GM13977 (cell line): Measurements from ENCODE around the gene UAP1L1.

Experiments
- DNase-seq: peaks from one replicate; pipeline ENCODE4 v3.0.0; 2012; ENCODE audit warnings: low spot score
- in situ Hi-C: fragments of 300-500 bp; cut with MboI; formaldehyde crosslinking; loops from one replicate; pipeline ENCODE4 v1.12.0; 2022; ENCODE audit warnings: low sequenced_read_pairs, low pct_unique_long_range_greater_than_20kb, mixed read lengths, inconsistent platforms; ENCODE audit not compliant: unreplicated experiment
- TF ChIP-seq, protein P1 (sequence below): IDR thresholded peaks from 2 replicates; pipeline ENCODE4 v1.5.1; 2012; ENCODE audit warnings: mild to moderate bottlenecking, control low read depth; ENCODE audit not compliant: insufficient read depth; ENCODE audit errors: extremely low read depth, missing control alignments

The UAP1L1 gene, protein sequence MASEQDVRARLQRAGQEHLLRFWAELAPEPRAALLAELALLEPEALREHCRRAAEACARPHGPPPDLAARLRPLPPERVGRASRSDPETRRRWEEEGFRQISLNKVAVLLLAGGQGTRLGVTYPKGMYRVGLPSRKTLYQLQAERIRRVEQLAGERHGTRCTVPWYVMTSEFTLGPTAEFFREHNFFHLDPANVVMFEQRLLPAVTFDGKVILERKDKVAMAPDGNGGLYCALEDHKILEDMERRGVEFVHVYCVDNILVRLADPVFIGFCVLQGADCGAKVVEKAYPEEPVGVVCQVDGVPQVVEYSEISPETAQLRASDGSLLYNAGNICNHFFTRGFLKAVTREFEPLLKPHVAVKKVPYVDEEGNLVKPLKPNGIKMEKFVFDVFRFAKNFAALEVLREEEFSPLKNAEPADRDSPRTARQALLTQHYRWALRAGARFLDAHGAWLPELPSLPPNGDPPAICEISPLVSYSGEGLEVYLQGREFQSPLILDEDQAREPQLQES

DNA sequence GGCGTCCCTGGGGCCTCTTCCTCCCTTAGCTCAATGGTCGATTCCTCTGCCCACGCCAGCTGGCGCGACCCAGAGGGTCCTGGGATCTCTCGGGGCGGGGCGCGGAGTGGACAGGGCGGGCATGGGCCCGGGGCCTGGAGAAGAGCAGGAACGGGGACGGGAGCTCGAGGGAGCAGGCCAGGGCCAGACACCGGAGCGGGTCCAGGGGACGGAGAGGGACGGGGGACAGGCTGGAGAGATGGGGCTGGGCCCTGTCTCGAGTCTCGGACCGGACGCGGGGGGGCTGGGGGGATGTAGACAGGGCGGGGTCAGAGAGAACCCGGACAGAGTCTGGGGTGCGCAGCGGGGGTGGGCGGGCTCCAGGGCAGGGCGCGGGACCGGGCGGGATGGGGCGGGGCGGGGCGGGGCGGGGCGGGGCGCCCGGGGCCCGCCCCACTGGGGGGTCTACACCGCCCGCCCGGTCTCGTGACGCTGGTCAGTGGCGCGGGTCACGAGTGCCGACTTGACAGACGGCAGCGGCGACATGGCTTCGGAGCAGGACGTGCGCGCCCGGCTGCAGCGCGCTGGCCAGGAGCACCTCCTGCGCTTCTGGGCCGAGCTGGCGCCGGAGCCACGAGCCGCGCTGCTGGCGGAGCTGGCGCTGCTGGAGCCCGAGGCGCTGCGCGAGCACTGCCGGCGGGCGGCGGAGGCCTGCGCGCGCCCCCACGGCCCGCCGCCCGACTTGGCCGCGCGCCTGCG, at the start of gene UAP1L1:
Gene UAP1L1 (plus strand): TSS at position 508 of the 738 bp plus-strand sequence. CDS start 16 bp downstream, at position 524.
- peak; percentile 86 for DNase-seq
- TF ChIP-seq, protein P1, sequence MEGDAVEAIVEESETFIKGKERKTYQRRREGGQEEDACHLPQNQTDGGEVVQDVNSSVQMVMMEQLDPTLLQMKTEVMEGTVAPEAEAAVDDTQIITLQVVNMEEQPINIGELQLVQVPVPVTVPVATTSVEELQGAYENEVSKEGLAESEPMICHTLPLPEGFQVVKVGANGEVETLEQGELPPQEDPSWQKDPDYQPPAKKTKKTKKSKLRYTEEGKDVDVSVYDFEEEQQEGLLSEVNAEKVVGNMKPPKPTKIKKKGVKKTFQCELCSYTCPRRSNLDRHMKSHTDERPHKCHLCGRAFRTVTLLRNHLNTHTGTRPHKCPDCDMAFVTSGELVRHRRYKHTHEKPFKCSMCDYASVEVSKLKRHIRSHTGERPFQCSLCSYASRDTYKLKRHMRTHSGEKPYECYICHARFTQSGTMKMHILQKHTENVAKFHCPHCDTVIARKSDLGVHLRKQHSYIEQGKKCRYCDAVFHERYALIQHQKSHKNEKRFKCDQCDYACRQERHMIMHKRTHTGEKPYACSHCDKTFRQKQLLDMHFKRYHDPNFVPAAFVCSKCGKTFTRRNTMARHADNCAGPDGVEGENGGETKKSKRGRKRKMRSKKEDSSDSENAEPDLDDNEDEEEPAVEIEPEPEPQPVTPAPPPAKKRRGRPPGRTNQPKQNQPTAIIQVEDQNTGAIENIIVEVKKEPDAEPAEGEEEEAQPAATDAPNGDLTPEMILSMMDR: no peak
- in situ Hi-C loops: no loop called here

DNA sequence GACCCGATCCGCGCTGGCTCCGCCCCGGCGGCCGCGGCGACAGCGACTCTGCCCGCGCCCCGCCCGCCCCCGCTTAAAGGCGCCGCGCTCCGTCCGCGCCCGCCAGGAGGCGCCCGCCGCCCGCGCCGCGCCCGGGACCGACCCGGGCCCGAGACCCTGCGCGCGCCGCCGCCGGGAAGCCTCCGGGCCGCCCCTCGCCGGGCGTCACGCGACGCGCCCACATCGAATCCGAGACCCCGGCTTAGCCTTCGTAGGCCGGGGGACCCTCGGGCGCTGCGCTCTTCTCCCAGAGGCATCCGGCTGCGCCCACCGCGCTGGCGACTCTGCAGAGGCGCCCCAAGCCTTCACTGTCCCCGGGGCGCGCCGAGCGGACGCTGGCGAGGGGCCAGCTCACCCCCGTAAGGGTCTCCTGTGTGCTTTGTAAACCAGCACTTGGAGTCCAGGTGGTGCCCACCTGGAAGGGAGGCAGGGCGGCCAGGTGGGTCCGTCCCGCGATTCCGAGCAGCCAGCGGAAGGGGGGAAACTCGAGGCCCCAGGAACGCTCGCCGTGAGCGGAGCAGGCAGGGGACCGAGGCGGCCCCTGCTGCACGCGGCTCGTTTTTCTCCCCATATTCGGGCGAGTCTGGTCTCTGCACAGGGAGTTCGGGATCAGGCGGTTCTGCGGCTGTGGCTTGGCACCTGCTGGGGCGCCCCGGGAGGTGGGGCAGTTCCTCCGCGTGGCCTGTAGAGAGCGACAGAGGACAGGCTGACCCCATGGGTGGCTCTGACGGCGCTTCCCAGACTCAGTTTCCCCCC, 48.9 kb upstream of the UAP1L1 start:
- in situ Hi-C loops: no loop called here
- DNase-seq: peak; percentile 87
- TF ChIP-seq, protein P1: peak; percentile 67

DNA sequence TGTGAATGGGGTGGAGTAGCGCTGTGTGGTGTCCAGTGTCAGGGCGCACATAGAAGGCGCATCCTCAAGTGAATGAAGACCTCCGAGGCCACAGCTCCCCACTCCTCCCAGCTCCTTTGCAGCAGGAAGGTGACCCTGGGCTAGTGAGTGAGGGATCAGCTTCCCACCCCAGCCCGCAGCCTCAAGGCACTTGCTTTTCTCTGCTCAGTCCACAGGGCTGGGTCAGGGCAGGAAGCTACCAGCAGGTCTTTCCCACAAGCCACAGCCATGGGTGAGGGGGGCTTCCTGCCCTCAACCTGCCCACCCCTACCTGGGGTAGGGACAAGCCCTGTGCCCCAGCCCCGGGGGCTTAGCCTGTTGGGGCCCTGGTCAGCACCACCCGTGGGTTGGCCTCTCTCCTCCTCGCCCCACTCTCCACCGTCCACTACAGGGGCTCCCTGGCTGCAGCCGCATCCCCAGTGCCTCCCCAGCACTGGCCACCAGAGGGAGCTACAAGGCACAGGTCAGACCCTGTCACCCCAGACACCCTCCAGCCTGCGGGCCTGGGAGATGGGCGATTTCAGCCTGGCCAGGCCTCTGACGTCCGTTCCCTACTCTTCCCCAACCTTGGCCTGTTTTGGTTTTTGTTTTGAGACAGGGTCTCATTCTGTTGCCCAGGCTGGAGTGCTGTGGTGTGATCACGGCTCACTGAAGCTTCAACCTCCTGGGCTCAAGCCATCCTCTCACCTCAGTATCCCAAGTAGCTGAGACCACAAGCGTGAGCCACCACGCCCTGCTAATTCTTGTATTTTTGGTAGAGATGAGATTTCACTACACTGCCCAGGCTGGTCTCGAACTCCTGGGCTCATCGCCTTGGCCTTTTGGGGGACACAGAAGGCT, 48.0 kb upstream of the UAP1L1 start:
- in situ Hi-C loops: no loop called here
- DNase-seq: peak; percentile 82
- TF ChIP-seq, protein P1: peak; percentile 97

DNA sequence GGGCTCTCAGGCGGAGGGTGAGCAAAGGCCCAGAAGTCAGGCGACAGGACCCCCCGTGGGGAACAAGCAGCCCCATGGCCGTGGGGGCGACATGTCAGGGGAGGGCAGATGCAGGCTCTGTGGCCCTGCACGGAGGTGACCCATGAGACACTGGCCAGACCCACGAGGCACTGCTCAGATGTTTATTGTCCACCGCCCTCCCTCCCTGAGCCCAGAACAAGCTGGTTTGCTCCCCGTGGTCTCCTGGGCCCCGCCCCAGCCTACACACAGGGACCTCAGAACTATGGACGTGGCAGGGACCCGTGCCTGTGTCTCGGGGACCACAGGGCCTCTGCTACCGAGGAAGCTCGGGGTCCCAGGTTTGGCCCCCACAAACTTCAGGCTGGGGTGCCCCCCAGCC, 47.3 kb upstream of the UAP1L1 start:
- no peak for DNase-seq
- in situ Hi-C loops: loop anchor here (10.0 kb wide), 1 partner anchor 255 kb away; no protein-coding TSS in a partner anchor
- TF ChIP-seq, protein P1: no peak

DNA sequence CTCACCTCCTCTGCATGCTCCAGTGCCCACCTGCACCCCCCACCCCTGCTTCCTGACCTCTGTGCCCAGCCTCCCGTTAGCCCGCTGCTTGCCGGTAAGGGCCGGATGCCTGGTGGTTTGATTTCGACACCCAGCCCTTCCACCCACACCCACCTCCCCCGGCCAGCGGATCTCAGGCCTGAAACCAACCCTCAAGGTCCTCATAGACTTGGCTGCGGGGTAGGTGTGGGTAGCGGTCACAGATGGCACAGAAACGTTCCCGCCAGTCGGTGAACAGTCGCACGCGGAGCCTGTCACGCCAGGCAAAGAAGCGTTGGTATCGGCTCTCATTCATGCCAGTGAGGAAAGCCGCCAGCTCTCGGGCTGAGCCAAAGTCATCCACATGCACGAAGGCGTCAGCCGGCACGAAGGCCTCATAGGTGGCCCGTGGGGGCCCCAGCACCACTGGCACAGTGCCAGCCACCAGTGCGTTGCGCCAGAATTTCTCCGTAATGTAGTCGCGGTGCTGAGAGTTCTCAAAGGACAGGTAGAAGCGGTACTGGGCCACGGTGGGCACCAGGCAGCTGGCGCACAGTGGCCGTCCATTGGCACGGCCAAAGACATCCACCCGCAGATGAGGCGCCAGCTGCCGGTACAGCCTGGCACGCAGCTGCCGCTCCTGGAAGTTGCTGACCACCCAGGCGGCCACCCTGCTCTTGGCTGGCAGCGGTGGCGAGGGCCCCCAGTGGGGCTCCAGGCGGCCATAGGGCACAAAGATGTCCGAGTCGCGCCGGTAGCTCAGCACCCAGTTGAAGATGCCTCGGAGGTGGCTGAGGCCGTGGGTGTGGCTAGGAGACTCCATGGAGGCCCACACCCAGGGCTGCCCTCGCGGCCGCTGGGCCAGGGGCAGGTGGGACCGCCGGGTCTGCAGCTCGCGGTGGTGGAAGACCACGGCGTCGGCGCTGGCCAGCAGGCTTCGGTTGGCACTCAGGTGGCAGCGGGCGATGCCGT, 46.5 kb upstream of the UAP1L1 start:
- DNase-seq: no peak
- TF ChIP-seq, protein P1: no peak
- in situ Hi-C loops: loop anchor here (10.0 kb wide), 1 partner anchor 256 kb away; no protein-coding TSS in a partner anchor
